HUES48 (cell line): ENCODE data around the gene SKIC8.

Experiments used
- H3K27ac ChIP-seq: one replicate; pipeline ENCODE4 v1.7.0; 2013; ENCODE audit warnings: low read depth, low read length, inconsistent platforms
- H3K27me3 ChIP-seq: 2 replicates; pipeline ENCODE4 v1.6.1; 2013; ENCODE audit warnings: mild to moderate bottlenecking, low read length; ENCODE audit not compliant: control insufficient read depth, insufficient read depth
- H3K36me3 ChIP-seq: 2 replicates; pipeline ENCODE4 v1.6.1; 2013; ENCODE audit warnings: low read length; ENCODE audit not compliant: control insufficient read depth, insufficient read depth
- H3K4me1 ChIP-seq: 2 replicates; pipeline ENCODE4 v1.6.1; 2013; ENCODE audit warnings: mild to moderate bottlenecking, low read length; ENCODE audit not compliant: control insufficient read depth, insufficient read depth
- H3K4me3 ChIP-seq: 2 replicates; pipeline ENCODE4 v1.5.1; 2013; ENCODE audit warnings: mild to moderate bottlenecking, low read depth, low read length
- H3K9ac ChIP-seq: 2 replicates; pipeline ENCODE4 v1.6.1; 2013; ENCODE audit warnings: mild to moderate bottlenecking, low read depth, low read length, moderate library complexity
- H3K9me3 ChIP-seq: 2 replicates; pipeline ENCODE4 v1.6.1; 2013; ENCODE audit warnings: low read length; ENCODE audit not compliant: control insufficient read depth, insufficient read depth

SKIC8 gene

DNA sequence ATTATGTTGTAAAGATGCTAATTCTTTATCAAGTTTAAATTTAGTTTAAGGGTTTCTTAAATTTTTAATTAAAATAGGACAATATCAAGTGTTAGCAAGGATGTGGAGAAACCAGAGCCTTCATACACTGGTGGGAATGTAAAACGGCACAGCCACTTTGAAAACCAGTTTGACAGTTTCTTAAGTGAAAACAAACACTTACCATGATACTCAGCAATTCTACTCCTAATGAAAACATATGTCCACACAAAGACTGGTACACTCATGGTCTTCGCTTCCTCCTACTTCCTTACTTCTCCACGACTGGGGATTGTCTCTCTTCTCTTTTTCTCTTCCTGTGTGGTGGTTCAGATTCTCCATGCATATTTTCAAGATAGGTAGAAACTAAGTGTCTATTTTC, 9.2 kb downstream of the SKIC8 start:
- Histone ChIP-seq H3K9me3 (no peaks in the 10 kb centered on the region), H3K36me3 (peaks cover 73% of the 10 kb centered on the region), H3K4me1 (no peaks in the 10 kb centered on the region), H3K27ac (no peak overlapping the region), H3K27me3 (no peaks in the 10 kb centered on the region), H3K9ac (no peak overlapping the region), H3K4me3 (no peak overlapping the region)

DNA sequence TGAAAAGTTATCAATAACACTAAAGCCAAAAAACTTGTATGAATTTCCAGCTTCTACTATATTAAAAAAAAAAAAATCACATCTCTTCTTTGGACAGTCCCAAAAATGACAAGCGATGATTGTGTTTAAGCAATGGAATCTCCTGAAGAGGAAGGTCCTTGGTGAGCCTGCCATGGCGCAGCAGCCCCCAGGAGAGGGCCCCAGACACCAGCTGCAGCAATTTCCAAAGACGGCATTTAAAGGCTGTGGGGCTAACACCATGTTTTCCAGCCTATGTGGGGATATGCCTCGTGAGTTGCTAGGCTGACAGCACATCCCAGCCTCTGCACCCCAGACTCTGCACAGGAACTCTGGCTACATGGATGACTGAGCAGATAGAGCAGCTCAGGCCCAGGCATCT, 14.7 kb downstream of the SKIC8 start:
- Histone ChIP-seq H3K9me3 (no peaks in the 10 kb centered on the region), H3K27ac (no peak overlapping the region), H3K4me3 (no peak overlapping the region), H3K9ac (no peak overlapping the region), H3K36me3 (peaks cover 71% of the 10 kb centered on the region), H3K27me3 (no peaks in the 10 kb centered on the region), H3K4me1 (no peaks in the 10 kb centered on the region)

DNA sequence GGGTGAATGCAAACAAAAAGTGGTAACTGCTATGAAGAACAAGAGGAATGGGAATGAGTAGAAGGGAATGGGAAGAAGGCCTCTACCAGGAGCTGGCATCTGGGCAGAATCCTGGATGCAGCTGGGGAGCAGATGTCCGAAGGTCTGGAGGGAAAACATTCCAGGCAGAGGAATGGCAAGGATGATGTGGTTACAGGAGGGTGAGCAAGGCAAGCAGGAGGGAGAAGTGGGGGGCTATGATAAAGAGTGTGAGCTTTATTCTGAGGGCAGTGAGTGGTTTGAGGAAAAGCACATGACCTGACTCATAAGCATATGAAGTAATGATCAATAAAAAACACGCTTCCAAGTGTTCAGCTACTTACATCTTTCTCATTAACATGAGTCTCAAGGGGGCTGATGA, 17.1 kb downstream of the SKIC8 start:
- no peaks in the 10 kb centered on the region for H3K4me1 ChIP-seq
- H3K4me3 ChIP-seq = no peak overlapping the region
- no peaks in the 10 kb centered on the region for H3K27me3 ChIP-seq
- peaks cover 50% of the 10 kb centered on the region for H3K36me3 ChIP-seq
- no peaks in the 10 kb centered on the region for H3K9me3 ChIP-seq
- H3K9ac ChIP-seq = no peak overlapping the region
- H3K27ac ChIP-seq = no peak overlapping the region

DNA sequence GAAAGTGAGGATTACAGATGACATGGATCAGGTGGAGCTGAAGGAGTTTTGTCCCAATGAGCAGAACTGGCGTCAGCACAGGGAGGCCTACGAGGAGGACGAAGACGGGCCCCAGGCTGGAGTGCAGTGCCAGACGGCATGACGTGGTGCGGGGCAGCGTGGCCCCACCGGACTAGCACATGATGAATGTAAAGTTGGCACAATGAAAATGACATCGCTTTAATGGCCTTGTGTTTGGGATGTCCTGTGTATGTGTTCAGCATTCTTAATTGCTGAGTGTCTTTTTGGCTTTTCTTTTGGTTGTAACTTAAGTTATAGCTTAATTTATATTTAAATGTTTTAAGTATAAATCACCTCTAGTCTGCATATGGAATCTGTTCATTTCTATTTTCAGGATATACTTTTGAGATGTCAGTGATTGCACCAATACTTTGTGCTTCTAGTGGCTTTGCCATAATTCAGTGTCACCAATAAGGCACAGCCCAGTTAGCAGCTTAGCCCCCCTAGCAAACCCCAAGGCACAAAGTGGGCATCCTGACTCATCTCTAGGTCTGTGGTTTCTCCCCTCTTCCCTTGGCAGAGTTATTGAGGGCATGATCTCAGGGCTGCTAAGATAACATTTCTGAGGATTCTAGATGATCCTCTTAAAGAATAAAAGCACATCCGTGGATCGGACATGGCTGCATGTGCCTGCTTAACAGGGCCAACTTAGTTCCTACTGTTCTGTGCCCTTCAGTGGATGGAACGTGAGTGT, 18.9 kb downstream of the SKIC8 start:
- H3K9ac ChIP-seq = no peak overlapping the region
- no peaks in the 10 kb centered on the region for H3K4me1 ChIP-seq
- H3K27ac ChIP-seq = no peak overlapping the region
- H3K9me3 ChIP-seq = no peaks in the 10 kb centered on the region
- H3K4me3 ChIP-seq = no peak overlapping the region
- H3K27me3 ChIP-seq = no peaks in the 10 kb centered on the region
- peaks cover 33% of the 10 kb centered on the region for H3K36me3 ChIP-seq

DNA sequence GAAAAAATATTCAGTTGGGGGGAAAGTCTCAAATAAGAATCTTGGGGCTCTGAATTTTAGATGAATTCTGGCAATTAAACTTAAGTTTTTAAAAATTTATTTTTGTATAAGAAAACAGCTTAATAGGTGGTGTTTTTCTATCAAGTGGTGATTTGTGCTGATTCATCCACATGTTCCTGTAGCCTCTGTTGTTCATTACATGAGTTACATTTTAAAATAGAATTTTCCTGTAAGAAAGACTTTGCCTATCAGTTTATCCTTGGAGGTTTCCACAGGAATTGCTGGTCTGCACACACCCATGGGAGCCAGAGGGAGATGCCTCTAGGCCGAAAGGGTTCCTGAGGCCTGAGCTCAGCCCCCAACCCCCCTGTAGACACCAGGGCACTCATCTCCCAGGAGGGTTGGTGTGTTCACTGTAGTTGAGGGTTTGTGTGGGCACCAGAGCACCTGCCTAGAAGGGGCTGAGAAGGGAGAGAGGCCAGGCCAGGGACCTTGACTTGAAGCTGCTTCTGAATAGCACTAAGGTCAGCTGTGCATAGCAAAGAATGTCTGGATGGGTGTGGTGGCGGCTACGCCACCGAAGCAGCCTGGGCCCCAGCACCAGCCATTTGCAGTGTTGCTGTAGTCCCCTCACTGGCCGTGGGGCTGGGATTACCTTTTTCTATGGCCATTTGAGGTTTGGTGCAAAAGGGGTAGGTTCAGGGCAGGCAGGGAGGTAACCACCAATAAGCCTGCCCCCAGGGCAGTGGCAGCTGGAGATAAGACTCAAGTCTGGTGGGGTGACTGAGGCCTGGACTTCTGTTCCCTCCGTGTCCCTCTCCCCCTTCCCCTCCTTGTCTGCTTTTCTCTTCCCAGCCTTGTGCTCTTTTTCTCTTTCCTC, 23.1 kb downstream of the SKIC8 start:
- Histone ChIP-seq H3K9ac (no peak overlapping the region), H3K4me3 (no peak overlapping the region), H3K9me3 (no peaks in the 10 kb centered on the region), H3K4me1 (no peaks in the 10 kb centered on the region), H3K36me3 (peaks cover 4% of the 10 kb centered on the region; the same call in 1 of the 2 replicates), H3K27me3 (no peaks in the 10 kb centered on the region), H3K27ac (no peak overlapping the region)

DNA sequence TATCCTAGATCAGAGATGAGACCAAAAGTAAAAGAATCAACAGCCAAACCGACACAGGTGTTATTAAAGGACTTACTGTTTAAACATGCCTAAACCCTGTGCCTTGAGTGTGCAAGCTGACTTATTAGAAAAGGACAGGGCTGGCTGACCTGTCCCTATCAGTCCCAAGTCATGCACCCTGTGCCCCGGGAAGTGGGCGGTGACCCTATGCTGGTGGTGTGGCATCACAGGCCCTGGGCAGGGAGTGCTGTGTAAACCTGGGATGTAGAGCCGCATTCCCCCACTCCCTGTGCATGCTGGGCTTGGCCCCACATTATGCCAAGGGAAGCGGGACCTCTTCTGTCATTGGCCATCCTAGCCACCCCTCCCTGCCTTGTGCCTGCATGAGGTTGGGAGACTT, 24.4 kb downstream of the SKIC8 start:
- H3K9ac ChIP-seq = no peak overlapping the region
- no peak overlapping the region for H3K27ac ChIP-seq
- H3K4me3 ChIP-seq = no peak overlapping the region
- H3K4me1 ChIP-seq = no peaks in the 10 kb centered on the region
- no peaks in the 10 kb centered on the region for H3K9me3 ChIP-seq
- H3K27me3 ChIP-seq = no peaks in the 10 kb centered on the region
- H3K36me3 ChIP-seq = no peaks in the 10 kb centered on the region

DNA sequence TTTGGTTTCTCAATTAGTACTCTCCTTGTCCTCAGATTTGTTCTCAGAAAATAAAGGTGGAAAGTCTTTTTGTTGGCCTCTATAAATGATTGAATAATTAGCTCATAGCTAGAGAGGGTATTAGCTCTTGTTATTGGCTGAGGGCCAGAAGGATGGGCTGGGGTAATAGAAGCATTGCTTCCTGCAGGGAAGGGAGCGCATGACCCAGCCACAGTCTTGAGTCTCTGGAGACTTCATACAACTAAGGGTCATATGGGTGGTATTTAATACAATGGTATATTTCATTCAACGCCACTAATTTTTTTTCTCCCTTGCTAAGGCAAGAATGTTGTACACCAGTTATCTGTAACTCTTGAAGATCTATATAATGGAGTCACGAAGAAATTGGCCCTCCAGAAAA, 26.6 kb downstream of the SKIC8 start:
- Histone ChIP-seq H3K36me3 (no peaks in the 10 kb centered on the region), H3K27me3 (no peaks in the 10 kb centered on the region), H3K4me3 (no peak overlapping the region), H3K27ac (no peak overlapping the region), H3K4me1 (no peaks in the 10 kb centered on the region), H3K9me3 (no peaks in the 10 kb centered on the region), H3K9ac (no peak overlapping the region)

DNA sequence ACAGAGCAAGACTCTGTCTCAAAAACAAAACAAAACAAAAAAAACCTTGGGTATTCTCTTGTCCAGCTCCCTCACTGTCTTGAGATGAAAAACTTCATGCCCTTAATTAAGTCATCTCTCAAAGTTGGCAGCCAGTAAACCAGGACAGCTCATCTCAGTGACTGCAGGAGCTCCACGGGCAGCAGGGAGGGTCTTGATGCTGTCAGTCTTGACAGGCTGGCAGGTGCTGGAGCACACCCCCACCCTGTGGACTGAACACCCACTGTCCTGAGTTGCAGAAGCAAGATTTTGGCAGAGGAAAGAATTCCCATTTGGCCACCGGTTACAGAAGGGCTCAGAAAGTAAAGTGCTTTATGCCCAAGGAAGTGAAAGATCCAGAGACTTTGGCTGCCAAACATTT, 27.1 kb downstream of the SKIC8 start:
- H3K27ac ChIP-seq = no peak overlapping the region
- no peak overlapping the region for H3K9ac ChIP-seq
- no peaks in the 10 kb centered on the region for H3K9me3 ChIP-seq
- no peaks in the 10 kb centered on the region for H3K4me1 ChIP-seq
- H3K4me3 ChIP-seq = no peak overlapping the region
- H3K36me3 ChIP-seq = no peaks in the 10 kb centered on the region
- H3K27me3 ChIP-seq = no peaks in the 10 kb centered on the region

DNA sequence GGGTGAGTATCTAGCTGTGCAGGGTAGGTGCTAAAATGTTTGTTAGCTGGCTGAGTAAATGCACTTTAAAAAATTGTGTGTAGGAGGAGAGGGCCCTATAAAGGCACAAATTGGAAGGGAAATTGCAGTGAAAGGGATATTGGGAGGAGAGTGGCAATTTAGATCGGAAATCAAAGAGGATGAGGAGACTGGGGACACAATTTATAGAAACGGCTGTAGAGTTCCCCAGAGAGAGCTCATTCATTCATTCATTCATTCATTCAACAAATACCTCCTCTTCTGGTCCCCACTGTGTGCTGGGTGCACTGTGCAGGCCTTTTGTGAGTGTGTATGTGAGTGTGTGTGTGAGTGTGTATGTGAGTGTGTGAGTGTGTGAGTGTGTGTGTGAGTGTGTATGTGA, 32.6 kb downstream of the SKIC8 start:
- H3K36me3 ChIP-seq = no peaks in the 10 kb centered on the region
- H3K9ac ChIP-seq = no peak overlapping the region
- peaks cover 22% of the 10 kb centered on the region for H3K27me3 ChIP-seq
- peaks cover 5% of the 10 kb centered on the region; the same call in 1 of the 2 replicates for H3K4me1 ChIP-seq
- H3K4me3 ChIP-seq = no peak overlapping the region
- H3K9me3 ChIP-seq = no peaks in the 10 kb centered on the region
- no peak overlapping the region for H3K27ac ChIP-seq

DNA sequence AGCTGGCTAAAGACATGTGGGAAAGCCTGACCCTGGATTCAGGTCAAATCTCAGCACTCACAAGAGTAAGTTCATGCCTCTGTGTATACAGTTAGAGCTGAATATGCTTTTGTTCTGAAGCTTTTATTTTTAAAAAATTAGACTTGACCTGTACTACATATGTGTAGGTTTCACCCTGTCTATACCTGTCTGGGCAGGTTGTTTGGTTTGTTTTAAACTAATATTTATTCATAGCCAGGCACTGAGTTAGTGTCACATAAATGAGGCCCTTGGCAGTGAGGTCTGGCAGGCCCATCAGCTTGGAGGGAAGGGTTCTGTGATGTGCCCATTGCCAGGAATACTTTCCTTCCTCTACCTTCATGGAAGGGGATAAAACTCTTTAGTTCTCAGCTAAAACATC, 33.2 kb downstream of the SKIC8 start:
- Histone ChIP-seq H3K36me3 (no peaks in the 10 kb centered on the region), H3K4me1 (peaks cover 5% of the 10 kb centered on the region; the same call in 1 of the 2 replicates), H3K27ac (no peak overlapping the region), H3K27me3 (peaks cover 22% of the 10 kb centered on the region), H3K9me3 (no peaks in the 10 kb centered on the region), H3K9ac (no peak overlapping the region), H3K4me3 (no peak overlapping the region)

DNA sequence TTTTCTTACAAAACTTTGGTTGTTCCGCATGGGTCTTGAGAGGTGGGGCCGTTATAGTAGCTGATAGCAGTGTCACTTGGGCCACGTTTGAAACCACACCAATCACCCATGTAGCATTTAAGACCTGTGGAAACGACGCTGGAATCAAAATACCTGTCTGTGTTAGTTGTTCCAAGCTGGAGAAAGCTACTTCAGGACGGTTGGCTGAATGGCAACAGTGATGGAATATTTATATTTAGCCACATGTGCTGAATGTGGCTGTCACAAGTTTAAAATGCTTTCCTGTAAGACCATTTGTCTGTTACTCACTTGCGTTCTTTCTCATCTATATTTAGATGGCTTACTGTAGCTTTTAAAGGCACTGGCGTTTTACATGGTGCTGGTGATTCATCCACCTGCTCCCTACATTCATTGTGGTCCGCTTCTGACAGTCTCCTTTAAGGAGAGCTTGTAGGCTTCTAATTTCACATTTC, 33.6 kb downstream of the SKIC8 start:
- peaks cover 5% of the 10 kb centered on the region; the same call in 1 of the 2 replicates for H3K4me1 ChIP-seq
- H3K27ac ChIP-seq = no peak overlapping the region
- H3K9ac ChIP-seq = no peak overlapping the region
- no peaks in the 10 kb centered on the region for H3K36me3 ChIP-seq
- no peaks in the 10 kb centered on the region for H3K9me3 ChIP-seq
- H3K4me3 ChIP-seq = no peak overlapping the region
- H3K27me3 ChIP-seq = peaks cover 22% of the 10 kb centered on the region
